ENCODE measurements around the gene YPEL2. TPM values are rescaled to one million over a fixed set of nuclear protein-coding genes. Genes with fewer than 3 reads are reported as not detected.

The YPEL2 gene
- total and polyA plus RNA-seq, 2 of the 13 experiments (the other 11 are each of a cell fraction or from before 2014, with no cell fraction given), result 8.5 to 21.1 TPM

- TF ChIP-seq AKNA (CRISPR knock-in tag; IDR thresholded peaks at IDR 0.05; ENCODE audit: borderline replicate concordance) (no peak), FOXK1 (CRISPR knock-in tag; IDR thresholded peaks at IDR 0.05; ENCODE audit: borderline replicate concordance, low read depth) (no peak), ATRX (CRISPR knock-in tag; IDR thresholded peaks at IDR 0.05; ENCODE audit: borderline replicate concordance) (no peak), ZKSCAN1 (IDR thresholded peaks at IDR 0.05; ENCODE audit: low read length) (no peak), SMAD1 (CRISPR knock-in tag; IDR thresholded peaks at IDR 0.05; ENCODE audit: borderline replicate concordance, low read depth) (no peak), GATAD1 (CRISPR knock-in tag; IDR thresholded peaks at IDR 0.05) (peak; percentile 33; the same call in 1 of the 2 replicates), SKI (IDR thresholded peaks at IDR 0.05; ENCODE audit: partially characterized antibody) (no peak), ZNF282 (IDR thresholded peaks at IDR 0.05; ENCODE audit: partially characterized antibody) (no peak), SETDB1 (CRISPR knock-in tag; IDR thresholded peaks at IDR 0.05; ENCODE audit: borderline replicate concordance) (no peak), ZMAT3 (CRISPR knock-in tag; conservative IDR thresholded peaks at IDR 0.05) (no peak), ZNF678 (CRISPR knock-in tag; IDR thresholded peaks at IDR 0.05) (0 out of 2 replicates have a peak, but pooled peaks have one; percentile 34), MAFF (IDR thresholded peaks at IDR 0.05; ENCODE audit: low read depth, low read length) (no peak), SIX1 (CRISPR knock-in tag; IDR thresholded peaks at IDR 0.05; ENCODE audit: borderline replicate concordance) (no peak), ZNF713 (CRISPR knock-in tag; IDR thresholded peaks at IDR 0.05) (no peak), ZBTB33 (CRISPR knock-in tag; IDR thresholded peaks at IDR 0.05) (no peak), GFI1 (CRISPR knock-in tag; IDR thresholded peaks at IDR 0.05; ENCODE audit: borderline replicate concordance) (no peak), ZNF839 (CRISPR knock-in tag; IDR thresholded peaks at IDR 0.05; ENCODE audit: borderline replicate concordance) (0 out of 2 replicates have a peak, but pooled peaks have one; percentile 36), DMAP1 (CRISPR knock-in tag; IDR thresholded peaks at IDR 0.05) (peak; percentile 33; the same call in 1 of the 2 replicates), ZNF292 (CRISPR knock-in tag; IDR thresholded peaks at IDR 0.05; ENCODE audit: borderline replicate concordance, low read depth) (no peak; the same call in 1 of the 2 replicates), NONO (IDR thresholded peaks at IDR 0.05) (no peak), NONO (CRISPR knock-in tag; conservative IDR thresholded peaks at IDR 0.05) (no peak), CC2D1A (CRISPR knock-in tag; IDR thresholded peaks at IDR 0.05) (no peak)
- TF ChIP-seq, protein P1, sequence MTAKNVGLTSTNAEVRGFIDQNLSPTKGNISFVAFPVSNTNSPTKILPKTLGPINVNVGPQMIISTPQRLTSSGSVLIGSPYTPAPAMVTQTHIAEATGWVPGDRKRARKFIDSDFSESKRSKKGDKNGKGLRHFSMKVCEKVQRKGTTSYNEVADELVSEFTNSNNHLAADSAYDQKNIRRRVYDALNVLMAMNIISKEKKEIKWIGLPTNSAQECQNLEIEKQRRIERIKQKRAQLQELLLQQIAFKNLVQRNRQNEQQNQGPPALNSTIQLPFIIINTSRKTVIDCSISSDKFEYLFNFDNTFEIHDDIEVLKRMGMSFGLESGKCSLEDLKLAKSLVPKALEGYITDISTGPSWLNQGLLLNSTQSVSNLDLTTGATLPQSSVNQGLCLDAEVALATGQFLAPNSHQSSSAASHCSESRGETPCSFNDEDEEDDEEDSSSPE (CRISPR knock-in tag; IDR thresholded peaks at IDR 0.05), result peak; percentile 66
Measured at GRCh38 chr17:59331929-59332748, 684 bp downstream of the YPEL2 start (continued).
